ENCODE data around the gene SDR9C7. TPM values are rescaled to one million over a fixed set of nuclear protein-coding genes. Genes with fewer than 3 reads are reported as not detected.
"Not testable (repeated sequence)": the region's sequence is repeated elsewhere in the genome, so short reads cannot be mapped to it uniquely, and the experiment has no call there.

SDR9C7 gene
- total and polyA plus RNA-seq, 12 donors, result 0.06 TPM; not detected in 11

GRCh38 chr12:56941299-56942017, 7.2 kb upstream of the SDR9C7 start:
- Histone ChIP-seq H3K36me3 (replicated peaks in 1 of 2) (no peaks in the 10 kb centered on the region), H3K4me1 (replicated peaks in 1 of 2) (peaks cover 9 to 10% of the 10 kb centered on the region in 2 donors), H3K27me3 (no peaks in the 10 kb centered on the region), H3K27ac (peak overlapping the region in 1 of 5 donors; percentile 58), H3K9me3 (replicated peaks in 1 of 3) (no peaks in the 10 kb centered on the region), H3K4me3 (no peak overlapping the region)
- intact Hi-C loops (cut with DNase I), result no loop called here
- 10 to 36% (median 22%) methylated on average over 2 to 3 of the region's 3 CpGs for WGBS, 4 donors
- TF ChIP-seq POLR2A (IDR thresholded peaks at IDR 0.05), result no peak
- TF ChIP-seq CTCF (IDR thresholded peaks at IDR 0.05), result no peak
- peak in 3 of 7 donors; percentile 44 to 57 (median 46) for DNase-seq

DNA sequence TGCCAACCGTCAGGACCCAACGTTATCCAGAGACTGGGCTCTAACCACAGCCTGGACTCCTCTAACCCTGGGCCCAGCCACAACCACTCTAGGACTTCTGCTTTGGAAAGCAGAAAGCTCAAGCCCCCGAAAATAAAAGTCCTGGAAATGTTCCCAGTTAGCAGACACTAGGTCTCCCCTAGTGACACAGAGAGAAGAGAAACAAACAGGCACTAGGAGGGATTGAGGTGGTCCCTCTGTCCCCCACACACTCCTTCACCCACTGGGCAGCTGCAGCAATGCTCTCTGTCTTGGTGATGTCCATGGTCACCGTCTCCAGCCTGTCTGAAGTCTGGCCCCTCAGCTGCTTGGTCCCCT, 6.7 kb upstream of the SDR9C7 start:
- H3K4me1 ChIP-seq (replicated peaks in 1 of 2); H3K27ac ChIP-seq; H3K9me3 ChIP-seq (replicated peaks in 1 of 3); H3K36me3 ChIP-seq (replicated peaks in 1 of 2); intact Hi-C loops (cut with DNase I); H3K4me3 ChIP-seq; DNase-seq; H3K27me3 ChIP-seq: not testable (repeated sequence)
- 27% methylated on average over 1 of the region's 4 CpGs; no CpG with 5 or more reads in 3 of the 4 donors for WGBS, 4 donors

DNA sequence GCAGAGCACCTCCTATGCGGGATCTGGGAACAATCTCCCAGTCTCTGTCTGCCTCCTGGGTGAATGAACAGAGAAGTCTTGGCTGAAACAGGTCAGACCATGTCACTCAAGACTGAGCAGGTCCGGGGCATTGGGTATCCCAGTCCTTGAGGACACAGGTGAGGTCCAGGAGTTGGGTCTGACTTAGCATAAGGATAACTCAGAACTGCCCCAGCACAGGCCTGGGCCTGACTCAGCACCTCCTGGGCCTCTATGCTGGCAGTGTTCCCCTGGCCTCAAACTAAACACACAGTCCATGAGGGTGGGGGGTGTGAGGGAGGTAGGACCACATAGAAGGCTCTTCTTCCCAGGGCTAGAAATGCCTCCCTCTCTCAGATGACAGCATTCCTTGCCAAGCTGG, 1.5 kb upstream of the SDR9C7 start:
- Histone ChIP-seq H3K9me3 (replicated peaks in 1 of 3) (no peaks in the 10 kb centered on the region), H3K27ac (no peak overlapping the region), H3K4me1 (replicated peaks in 1 of 2) (peaks cover 0 to 16% of the 10 kb centered on the region in 2 donors), H3K4me3 (no peak overlapping the region), H3K36me3 (replicated peaks in 1 of 2) (no peaks in the 10 kb centered on the region), H3K27me3 (no peaks in the 10 kb centered on the region)
- WGBS, 4 donors, result 77 to 92% (median 89%) methylated on average over 2 of the region's 2 CpGs
- DNase-seq, result no peak
- intact Hi-C loops (cut with DNase I), result no loop called here
- TF ChIP-seq POLR2A (IDR thresholded peaks at IDR 0.05) (no peak), CTCF (IDR thresholded peaks at IDR 0.05) (no peak)

- DNase-seq, result no peak
- intact Hi-C loops (cut with DNase I), result no loop called here
- Histone ChIP-seq H3K9me3 (replicated peaks in 1 of 3) (no peaks in the 10 kb centered on the region), H3K27ac (no peak overlapping the region), H3K4me3 (no peak overlapping the region), H3K27me3 (no peaks in the 10 kb centered on the region), H3K4me1 (replicated peaks in 1 of 2) (peaks cover 0 to 16% of the 10 kb centered on the region in 2 donors), H3K36me3 (replicated peaks in 1 of 2) (no peaks in the 10 kb centered on the region)
- 70 to 82% (median 78%) methylated on average over 2 of the region's 2 CpGs for WGBS, 4 donors
- TF ChIP-seq POLR2A (IDR thresholded peaks at IDR 0.05), result no peak
- no peak for TF ChIP-seq CTCF (IDR thresholded peaks at IDR 0.05)
These were observed 949 bp upstream of the SDR9C7 start for GRCh38 chr12:56935157-56935556.

DNA sequence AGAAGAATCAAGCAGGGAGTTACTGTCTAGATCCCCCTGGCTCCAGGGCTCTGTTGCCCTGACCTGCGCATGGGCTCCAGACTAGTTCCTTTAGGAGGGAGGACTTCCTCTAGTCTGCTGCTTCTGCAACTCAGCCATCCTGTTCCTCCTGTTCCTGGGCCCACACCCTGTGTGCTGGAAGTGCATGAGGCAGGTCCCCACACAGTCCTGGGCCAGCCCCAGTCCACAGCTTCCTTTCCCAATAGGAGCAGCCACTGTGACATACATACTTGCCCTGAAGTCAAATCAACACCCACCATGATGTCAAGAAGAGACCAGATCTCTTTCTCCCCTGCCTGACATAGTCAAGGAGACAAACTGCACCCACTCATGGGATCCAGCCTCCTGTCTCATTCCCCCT, 1.3 kb downstream of the SDR9C7 start:
- Histone ChIP-seq H3K27ac (peak overlapping the region in 1 of 5 donors; percentile 48), H3K27me3 (no peaks in the 10 kb centered on the region), H3K4me1 (replicated peaks in 1 of 2) (peaks cover 0 to 16% of the 10 kb centered on the region in 2 donors), H3K4me3 (no peak overlapping the region), H3K36me3 (replicated peaks in 1 of 2) (no peaks in the 10 kb centered on the region), H3K9me3 (replicated peaks in 1 of 3) (no peaks in the 10 kb centered on the region)
- DNase-seq, result peak in 3 of 7 donors; percentile 16 to 44 (median 26)
- WGBS, 4 donors, result 75 to 89% (median 79%) methylated on average over 1 of the region's 1 CpG
- TF ChIP-seq POLR2A (IDR thresholded peaks at IDR 0.05) (no peak), CTCF (IDR thresholded peaks at IDR 0.05) (no peak)
- intact Hi-C loops (cut with DNase I), result no loop called here
